Stimulated activated memory B cell treated with anti-CD40 and anti-IgM and Interleukin-4, amounts not matched to agents 10 μg/mL and 1 μg/mL and 100 μg/mL, for 72 hours (primary cell): ENCODE data around the gene NPM3.
A peak's percentile ranks its signal among the peaks of the same experiment; 100 is the strongest.

Experiments
- ATAC-seq: fragments of 150-1000 bp; cut with Tn5 transposase; 2 replicates; pipeline ENCODE4 v1.10.0; 2021
- H3K27ac Mint-ChIP-seq: one replicate; pipeline ENCODE4 v1.8.0; 2022; ENCODE audit warnings: mild to moderate bottlenecking, mixed read lengths
- H3K27me3 Mint-ChIP-seq: one replicate; pipeline ENCODE4 v1.8.0; 2022; ENCODE audit warnings: mixed read lengths
- H3K36me3 Mint-ChIP-seq: one replicate; pipeline ENCODE4 v1.8.0; 2022; ENCODE audit warnings: mixed read lengths
- H3K4me1 Mint-ChIP-seq: one replicate; pipeline ENCODE4 v1.8.0; 2022; ENCODE audit warnings: mixed read lengths
- H3K4me3 Mint-ChIP-seq: one replicate; pipeline ENCODE4 v1.8.0; 2022; ENCODE audit warnings: mild to moderate bottlenecking, moderate library complexity, mixed read lengths
- H3K9me3 Mint-ChIP-seq: one replicate; pipeline ENCODE4 v1.8.0; 2022; ENCODE audit warnings: mixed read lengths

NPM3 gene, protein sequence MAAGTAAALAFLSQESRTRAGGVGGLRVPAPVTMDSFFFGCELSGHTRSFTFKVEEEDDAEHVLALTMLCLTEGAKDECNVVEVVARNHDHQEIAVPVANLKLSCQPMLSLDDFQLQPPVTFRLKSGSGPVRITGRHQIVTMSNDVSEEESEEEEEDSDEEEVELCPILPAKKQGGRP

DNA sequence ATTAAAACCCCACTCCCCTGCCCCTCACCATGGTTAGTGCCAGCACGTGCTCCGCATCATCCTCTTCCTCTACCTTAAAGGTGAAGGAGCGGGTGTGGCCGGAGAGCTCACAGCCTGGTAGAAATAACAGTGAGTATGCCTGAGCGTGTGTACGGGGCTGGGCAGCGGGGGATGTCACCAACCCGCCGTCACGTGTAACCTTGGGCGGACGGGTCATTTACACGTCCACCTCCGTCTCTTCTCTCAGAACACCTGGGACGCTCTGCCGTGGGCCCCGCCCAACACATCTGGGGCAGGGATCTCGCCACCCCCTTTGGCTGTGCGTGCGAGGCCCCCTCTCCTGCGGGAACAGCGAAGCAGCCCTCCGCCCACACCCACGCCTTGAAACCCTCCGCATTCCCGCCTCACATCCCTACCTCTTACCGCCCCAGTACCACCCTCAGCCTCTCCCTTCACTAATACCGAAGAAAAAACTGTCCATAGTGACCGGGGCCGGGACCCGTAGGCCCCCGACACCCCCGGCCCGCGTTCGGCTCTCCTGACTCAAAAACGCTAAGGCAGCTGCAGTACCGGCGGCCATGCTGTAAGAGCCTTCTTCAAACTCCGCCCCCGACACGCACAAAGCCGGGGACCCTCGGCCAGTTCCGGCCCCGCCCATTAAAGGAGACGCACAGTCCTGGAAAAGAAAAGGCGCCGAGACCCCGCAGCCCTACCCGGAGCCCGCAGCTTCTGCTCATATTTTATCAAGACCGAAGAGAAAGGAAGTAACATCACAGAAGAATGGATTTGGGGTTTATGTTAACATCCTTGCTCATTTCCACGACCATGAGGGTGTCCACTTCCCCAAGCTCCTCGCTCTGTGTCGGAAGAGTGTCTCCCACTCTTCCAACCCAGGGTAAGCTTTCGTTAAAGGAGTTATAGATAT, at the start of gene NPM3:
TSS of gene NPM3 (minus strand) at position 636 of the 925 bp plus-strand sequence. CDS start at position 580, 56 bp downstream.
- Mint-ChIP-seq H3K4me1 (peaks cover 71% of the 10 kb centered on the region), H3K36me3 (peaks cover 33% of the 10 kb centered on the region), H3K27ac (peak within 1 kb of the TSS; percentile 89), H3K9me3 (no peaks in the 10 kb centered on the region), H3K27me3 (peaks cover 11% of the 10 kb centered on the region), H3K4me3 (peak within 1 kb of the TSS; percentile 97)
- ATAC-seq = peak; percentile 81

DNA sequence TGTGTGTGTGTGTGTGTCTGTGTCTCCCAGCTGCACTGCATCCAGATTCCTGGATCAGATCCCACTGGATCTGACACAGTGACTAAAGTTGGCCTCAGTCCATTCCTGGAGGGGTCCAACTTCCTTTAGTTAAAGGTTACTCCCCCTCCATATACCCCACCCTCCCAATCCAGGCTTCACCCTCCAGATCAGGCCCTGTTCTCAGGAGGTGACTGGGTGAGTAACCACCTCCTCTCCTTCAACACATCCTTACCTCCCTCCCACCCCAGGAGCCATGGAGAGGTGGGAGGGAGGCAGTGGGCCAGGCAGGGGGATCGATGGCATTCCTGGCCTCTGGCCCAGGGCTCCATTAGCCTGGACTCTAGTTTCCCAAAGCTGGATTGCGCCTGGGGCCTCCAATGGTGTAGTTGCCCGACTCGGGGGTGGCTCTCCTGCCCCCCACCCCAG, 49.1 kb upstream of the NPM3 start:
- H3K4me3 Mint-ChIP-seq = no peak overlapping the region
- no peak for ATAC-seq
- H3K4me1 Mint-ChIP-seq = peaks cover 53% of the 10 kb centered on the region
- H3K27ac Mint-ChIP-seq = peak overlapping the region; percentile 98
- H3K36me3 Mint-ChIP-seq = no peaks in the 10 kb centered on the region
- no peaks in the 10 kb centered on the region for H3K9me3 Mint-ChIP-seq
- no peaks in the 10 kb centered on the region for H3K27me3 Mint-ChIP-seq

- H3K4me3 Mint-ChIP-seq = peak overlapping the region; percentile 84
- no peaks in the 10 kb centered on the region for H3K27me3 Mint-ChIP-seq
- H3K27ac Mint-ChIP-seq = peak overlapping the region; percentile 98
- ATAC-seq = no peak
- H3K4me1 Mint-ChIP-seq = peaks cover 53% of the 10 kb centered on the region
- H3K9me3 Mint-ChIP-seq = no peaks in the 10 kb centered on the region
- no peaks in the 10 kb centered on the region for H3K36me3 Mint-ChIP-seq
These were observed 48.0 kb upstream of the NPM3 start for GRCh38 chr10:101831169-101831811.

- Mint-ChIP-seq H3K4me3 (peak overlapping the region; percentile 84), H3K4me1 (peaks cover 47% of the 10 kb centered on the region), H3K27ac (peak overlapping the region; percentile 98), H3K36me3 (no peaks in the 10 kb centered on the region), H3K9me3 (no peaks in the 10 kb centered on the region), H3K27me3 (no peaks in the 10 kb centered on the region)
- peak; percentile 90 for ATAC-seq
These were observed 47.3 kb upstream of the NPM3 start for GRCh38 chr10:101830322-101831168.

DNA sequence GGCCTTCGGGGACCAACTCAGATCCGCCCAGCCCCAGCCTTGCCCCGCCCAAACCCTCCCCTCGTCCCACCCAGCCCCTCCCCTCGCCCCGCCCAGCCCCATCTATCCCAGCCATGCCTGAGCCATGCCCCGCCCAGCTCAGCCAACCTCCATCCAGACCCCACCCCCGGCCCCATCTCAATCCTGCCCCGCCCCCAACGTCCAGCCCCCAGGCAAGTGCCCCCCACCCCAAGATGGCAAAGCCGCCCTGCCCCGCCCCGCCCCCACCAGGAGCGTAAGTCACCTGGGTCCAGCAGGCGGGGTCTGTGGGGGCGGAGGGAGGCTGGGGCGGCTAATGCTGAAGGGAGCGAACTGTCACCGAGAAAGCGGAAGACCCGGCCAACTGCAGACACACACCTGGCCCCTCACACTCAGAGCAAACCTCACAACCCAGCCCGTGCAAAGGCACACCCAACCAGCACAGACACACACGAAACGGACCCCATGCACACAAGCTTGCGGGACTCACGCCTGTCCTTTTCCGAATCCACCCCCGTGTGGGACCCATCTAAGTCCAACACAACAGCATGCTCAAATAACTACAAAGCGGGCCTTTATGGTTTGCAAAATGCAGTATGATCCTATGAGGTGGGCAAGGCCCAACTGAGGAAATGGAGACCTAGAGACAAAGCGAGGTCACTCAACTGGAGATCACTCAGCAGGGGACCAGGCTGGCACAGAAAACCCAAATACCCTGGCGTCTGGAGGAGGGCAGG, 46.5 kb upstream of the NPM3 start:
- Mint-ChIP-seq H3K27me3 (no peaks in the 10 kb centered on the region), H3K4me1 (peaks cover 42% of the 10 kb centered on the region), H3K36me3 (no peaks in the 10 kb centered on the region), H3K9me3 (no peaks in the 10 kb centered on the region), H3K27ac (peak overlapping the region; percentile 98), H3K4me3 (peak overlapping the region; percentile 84)
- ATAC-seq = peak; percentile 65

DNA sequence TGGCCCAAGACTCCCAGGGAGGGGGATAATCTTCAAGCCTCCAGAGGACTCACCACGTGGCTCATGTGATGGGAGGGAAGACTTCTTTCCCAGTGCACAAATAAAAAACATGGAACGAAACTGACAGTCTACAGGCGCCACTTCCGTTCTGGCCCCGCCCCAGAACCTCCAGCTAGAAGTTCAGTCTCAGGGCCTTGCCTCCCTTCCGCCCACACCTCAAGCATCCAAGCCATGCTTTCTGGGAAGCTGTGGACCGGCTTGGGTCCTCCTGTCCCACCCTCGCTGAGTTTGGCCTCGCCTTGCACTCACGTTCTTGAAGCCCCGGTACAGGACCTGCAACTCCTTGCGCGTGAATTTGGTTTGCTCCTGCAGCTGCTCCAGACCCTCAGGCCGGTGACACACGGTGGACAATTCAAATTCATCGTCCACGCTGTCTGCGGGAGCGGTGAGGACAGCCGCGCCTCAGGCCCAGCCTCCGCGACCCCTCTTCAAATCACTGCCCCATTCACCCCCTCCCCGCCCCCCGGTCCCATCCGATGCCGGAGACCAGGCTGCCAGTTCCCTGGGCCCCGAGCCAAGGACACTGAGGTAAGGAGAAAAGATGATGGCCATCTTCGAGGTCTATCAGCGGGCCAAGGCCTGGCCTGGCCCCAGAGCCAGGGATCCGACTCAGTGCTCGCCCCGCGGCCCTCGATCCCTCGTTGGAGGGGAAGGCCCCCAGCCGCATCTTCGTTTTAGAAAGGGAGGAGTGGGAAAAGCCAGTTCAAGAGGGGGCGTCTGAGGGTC, 45.7 kb upstream of the NPM3 start:
- H3K36me3 Mint-ChIP-seq = no peaks in the 10 kb centered on the region
- peak overlapping the region; percentile 22 for H3K4me3 Mint-ChIP-seq
- H3K27ac Mint-ChIP-seq = no peak overlapping the region
- no peaks in the 10 kb centered on the region for H3K27me3 Mint-ChIP-seq
- H3K9me3 Mint-ChIP-seq = no peaks in the 10 kb centered on the region
- no peak for ATAC-seq
- H3K4me1 Mint-ChIP-seq = peaks cover 36% of the 10 kb centered on the region

DNA sequence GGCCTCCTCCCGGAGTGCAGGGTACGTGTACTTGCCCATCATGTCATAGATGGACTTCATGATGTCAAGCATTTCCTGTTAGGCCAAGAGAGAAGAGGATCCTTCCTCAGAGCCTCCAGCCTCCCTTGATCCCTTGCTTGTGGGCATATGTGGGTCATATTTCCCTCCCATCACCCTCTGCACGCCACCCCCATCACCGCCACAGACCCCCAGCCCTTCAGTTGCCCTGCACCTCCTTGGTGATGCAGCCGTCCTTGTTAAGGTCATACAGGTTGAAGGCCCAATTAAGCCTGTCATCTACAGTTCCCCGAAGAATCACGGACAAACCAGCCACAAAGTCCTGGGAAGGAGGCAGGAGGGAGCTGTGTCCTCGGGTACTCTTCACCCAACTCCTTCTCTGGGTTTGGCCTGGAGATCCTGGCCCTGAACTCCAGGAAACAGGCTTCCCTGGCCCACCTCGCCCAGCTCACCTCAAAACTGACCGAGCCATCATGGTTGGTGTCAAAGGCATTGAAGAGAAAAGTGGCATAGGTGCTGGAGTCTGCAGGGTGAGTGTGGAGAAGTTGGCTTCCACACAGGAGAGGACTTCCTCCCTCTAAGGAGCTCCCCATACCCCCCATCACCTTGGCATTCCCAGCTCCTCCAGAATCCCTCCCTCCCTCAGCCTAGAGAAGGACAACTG, 44.8 kb upstream of the NPM3 start:
- no peak overlapping the region for H3K27ac Mint-ChIP-seq
- ATAC-seq = no peak
- peaks cover 30% of the 10 kb centered on the region for H3K4me1 Mint-ChIP-seq
- no peaks in the 10 kb centered on the region for H3K36me3 Mint-ChIP-seq
- H3K27me3 Mint-ChIP-seq = no peaks in the 10 kb centered on the region
- no peak overlapping the region for H3K4me3 Mint-ChIP-seq
- no peaks in the 10 kb centered on the region for H3K9me3 Mint-ChIP-seq

DNA sequence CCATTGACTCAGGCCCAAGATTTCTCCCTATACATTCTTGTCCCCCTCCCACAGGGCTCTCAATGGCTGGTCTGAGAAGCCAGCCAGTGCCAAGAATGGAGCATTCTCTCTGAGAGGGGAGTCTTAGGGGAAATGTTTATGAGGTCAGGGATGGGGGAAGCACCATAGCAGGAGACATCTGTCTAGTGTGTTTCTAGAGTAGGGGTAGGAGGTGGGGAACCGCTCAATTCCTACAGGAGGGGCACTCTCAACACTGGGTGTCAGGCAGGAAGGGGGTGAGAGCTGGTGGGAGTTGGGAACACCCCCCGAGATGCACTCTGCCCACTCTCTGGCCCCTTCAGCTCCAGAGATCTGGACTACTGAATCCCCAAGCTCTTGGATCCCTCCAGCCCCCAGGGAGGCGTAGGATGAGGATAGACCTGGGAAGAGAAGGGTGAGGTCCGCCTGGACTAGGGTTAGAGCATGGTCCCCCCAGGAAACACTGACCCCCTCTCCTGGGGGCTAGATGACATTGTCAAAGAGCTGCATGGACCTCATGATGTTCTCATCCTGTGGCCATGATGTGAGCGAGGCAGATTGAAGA, 43.7 kb upstream of the NPM3 start:
- Mint-ChIP-seq H3K4me3 (peak overlapping the region; percentile 4), H3K27ac (peak overlapping the region; percentile 38), H3K36me3 (no peaks in the 10 kb centered on the region), H3K27me3 (no peaks in the 10 kb centered on the region), H3K9me3 (no peaks in the 10 kb centered on the region), H3K4me1 (peaks cover 24% of the 10 kb centered on the region)
- no peak for ATAC-seq

DNA sequence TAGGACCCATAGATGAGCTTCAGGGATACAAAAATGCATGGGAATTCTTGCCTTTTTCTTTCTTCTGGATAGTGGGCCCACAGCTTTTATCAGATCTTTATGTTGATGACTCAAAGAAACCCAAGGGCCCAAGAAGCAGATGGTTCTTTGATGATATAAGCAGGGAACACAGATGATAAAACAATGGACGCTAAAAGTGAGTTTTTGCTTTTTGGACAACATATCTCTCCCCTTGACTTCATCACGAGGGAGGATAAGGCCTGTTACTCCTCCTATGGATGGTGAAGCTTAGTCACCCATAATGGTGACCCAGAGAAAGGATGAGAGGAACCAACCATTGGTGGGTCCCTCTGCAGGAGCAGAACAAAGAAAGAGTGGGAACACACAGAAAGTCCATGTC, 41.5 kb upstream of the NPM3 start:
- peaks cover 2% of the 10 kb centered on the region for H3K4me1 Mint-ChIP-seq
- H3K27ac Mint-ChIP-seq = no peak overlapping the region
- no peak overlapping the region for H3K4me3 Mint-ChIP-seq
- H3K27me3 Mint-ChIP-seq = no peaks in the 10 kb centered on the region
- no peaks in the 10 kb centered on the region for H3K9me3 Mint-ChIP-seq
- ATAC-seq = no peak
- H3K36me3 Mint-ChIP-seq = no peaks in the 10 kb centered on the region

DNA sequence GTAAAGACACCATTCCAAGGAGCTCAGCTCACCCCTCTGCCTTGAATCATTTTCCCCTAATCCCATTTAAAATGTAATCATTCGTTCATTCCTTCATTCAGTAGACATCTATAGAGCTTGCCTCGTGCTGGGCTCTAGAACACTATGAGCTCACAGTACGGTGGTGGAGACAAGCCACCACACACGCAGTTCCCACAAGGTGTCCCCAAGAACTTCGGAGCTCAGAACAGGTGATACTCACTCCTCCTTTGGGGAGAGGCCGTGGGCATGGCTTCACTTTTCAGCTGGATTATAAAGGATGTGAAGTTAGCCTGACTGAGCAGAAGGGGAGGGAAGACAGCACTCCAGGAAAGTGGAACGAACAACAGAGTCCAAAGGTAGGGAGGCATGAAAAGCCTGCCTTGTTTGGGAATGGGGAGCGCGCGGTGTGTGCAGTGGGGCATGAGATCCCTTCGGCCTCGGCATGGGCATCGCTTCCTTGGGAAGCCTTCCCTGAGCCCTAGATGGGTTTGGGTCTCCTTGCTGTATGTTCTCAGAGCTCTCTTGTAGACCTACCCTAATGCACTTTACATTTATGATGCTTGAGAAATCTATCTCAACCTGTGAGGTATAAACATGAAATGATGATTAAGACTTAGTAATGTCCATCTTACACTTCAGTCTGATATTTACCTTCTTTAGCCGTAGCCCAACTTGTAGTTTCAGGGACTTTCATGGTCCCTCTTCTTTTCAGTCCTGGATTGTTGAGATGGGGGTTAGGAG, 35.8 kb upstream of the NPM3 start:
- H3K27me3 Mint-ChIP-seq = no peaks in the 10 kb centered on the region
- peak overlapping the region; percentile 87 for H3K4me3 Mint-ChIP-seq
- peaks cover 13% of the 10 kb centered on the region for H3K36me3 Mint-ChIP-seq
- peak overlapping the region; percentile 91 for H3K27ac Mint-ChIP-seq
- no peaks in the 10 kb centered on the region for H3K9me3 Mint-ChIP-seq
- H3K4me1 Mint-ChIP-seq = peaks cover 29% of the 10 kb centered on the region
- ATAC-seq = peak; percentile 29

- Mint-ChIP-seq H3K27me3 (no peaks in the 10 kb centered on the region), H3K4me1 (peaks cover 37% of the 10 kb centered on the region), H3K27ac (peak within 1 kb of the TSS; percentile 91), H3K9me3 (no peaks in the 10 kb centered on the region), H3K4me3 (peak within 1 kb of the TSS; percentile 87), H3K36me3 (peaks cover 13% of the 10 kb centered on the region)
- peak; percentile 97 for ATAC-seq
These were observed 35.0 kb upstream of the NPM3 start, which contains the start of gene OGA for GRCh38 chr10:101818119-101818871. OGA (minus strand) TSS chr10:101818444; CDS start chr10:101818022, 422 bp downstream.
